Measurements from ENCODE around the gene NUDT3. TPM values are rescaled to one million over a fixed set of nuclear protein-coding genes. Genes with fewer than 3 reads are reported as not detected.

NUDT3 gene
- total and polyA plus RNA-seq, 4 experiments from 2014 or later: 7.0 to 25.9 (median 18.0) TPM

GRCh38 chr6:34352305-34352937 lies 40.0 kb downstream of the NUDT3 start:
- Mint-ChIP-seq H3K9me3 (no peaks in the 10 kb centered on the region), H3K36me3 (no peaks in the 10 kb centered on the region), H3K4me3 (no peak overlapping the region), H3K27me3 (no peaks in the 10 kb centered on the region), H3K27ac (no peak overlapping the region), H3K4me1 (peaks cover 3 to 18% (median 12%) of the 10 kb centered on the region in 4 donors)
- H3K36me3 ChIP-seq (ENCODE audit: insufficient read depth, low read length): no peaks in the 10 kb centered on the region
- ChIA-PET CTCF (ENCODE audit: partially characterized antibody) (no interaction called here), POLR2A (ENCODE audit: partially characterized antibody) (no interaction called here)
- no peak for DNase-seq
- no peak overlapping the region for H3K4me3 ChIP-seq (ENCODE audit: low read length in 2 of 2)
- H3K4me1 ChIP-seq (ENCODE audit: insufficient read depth, low read length): peaks cover 5% of the 10 kb centered on the region
- H3K27ac ChIP-seq (ENCODE audit: low read depth, low read length): no peak overlapping the region
- intact Hi-C loops (cut with micrococcal nuclease): no loop called here
- no peaks in the 10 kb centered on the region for H3K27me3 ChIP-seq (ENCODE audit: insufficient read depth, low read length)
- no peaks in the 10 kb centered on the region for H3K9me3 ChIP-seq (ENCODE audit: control insufficient read depth in 1 of 2, low read length in 2 of 2)

GRCh38 chr6:34350934-34351217 lies 41.6 kb downstream of the NUDT3 start:
- ChIA-PET CTCF (ENCODE audit: partially characterized antibody) (no interaction called here), POLR2A (ENCODE audit: partially characterized antibody) (no interaction called here)
- H3K27me3 Mint-ChIP-seq: no peaks in the 10 kb centered on the region
- Histone ChIP-seq H3K4me3 (ENCODE audit: low read length in 2 of 2) (no peak overlapping the region), H3K9me3 (ENCODE audit: control insufficient read depth in 1 of 2, low read length in 2 of 2) (no peaks in the 10 kb centered on the region), H3K36me3 (ENCODE audit: insufficient read depth, low read length) (no peaks in the 10 kb centered on the region), H3K27me3 (ENCODE audit: insufficient read depth, low read length) (no peaks in the 10 kb centered on the region), H3K27ac (ENCODE audit: low read depth, low read length) (no peak overlapping the region), H3K4me1 (ENCODE audit: insufficient read depth, low read length) (peaks cover 5% of the 10 kb centered on the region)
- no peak overlapping the region for H3K4me3 Mint-ChIP-seq
- H3K27ac Mint-ChIP-seq: no peak overlapping the region
- no peaks in the 10 kb centered on the region for H3K36me3 Mint-ChIP-seq
- no peak for DNase-seq
- intact Hi-C loops (cut with micrococcal nuclease): no loop called here
- H3K4me1 Mint-ChIP-seq: peaks cover 12 to 22% (median 15%) of the 10 kb centered on the region in 4 donors
- H3K9me3 Mint-ChIP-seq: no peaks in the 10 kb centered on the region

- no peak overlapping the region for H3K4me3 Mint-ChIP-seq
- no peaks in the 10 kb centered on the region for H3K36me3 Mint-ChIP-seq
- ChIA-PET POLR2A (ENCODE audit: partially characterized antibody) (no interaction called here), CTCF (ENCODE audit: partially characterized antibody) (no interaction called here)
- Histone ChIP-seq H3K4me1 (ENCODE audit: insufficient read depth, low read length) (peaks cover 5% of the 10 kb centered on the region), H3K27me3 (ENCODE audit: insufficient read depth, low read length) (no peaks in the 10 kb centered on the region), H3K27ac (ENCODE audit: low read depth, low read length) (no peak overlapping the region), H3K4me3 (ENCODE audit: low read length in 2 of 2) (no peak overlapping the region), H3K9me3 (ENCODE audit: control insufficient read depth in 1 of 2, low read length in 2 of 2) (no peaks in the 10 kb centered on the region), H3K36me3 (ENCODE audit: insufficient read depth, low read length) (no peaks in the 10 kb centered on the region)
- intact Hi-C loops (cut with micrococcal nuclease): no loop called here
- no peaks in the 10 kb centered on the region for H3K9me3 Mint-ChIP-seq
- no peaks in the 10 kb centered on the region for H3K27me3 Mint-ChIP-seq
- H3K27ac Mint-ChIP-seq: no peak overlapping the region
- DNase-seq: no peak
- peaks cover 12 to 22% (median 15%) of the 10 kb centered on the region in 4 donors for H3K4me1 Mint-ChIP-seq
These were observed 42.1 kb downstream of the NUDT3 start for GRCh38 chr6:34350137-34350933.

- Histone ChIP-seq H3K27ac (ENCODE audit: low read depth, low read length) (no peak overlapping the region), H3K4me1 (ENCODE audit: insufficient read depth, low read length) (peaks cover 5% of the 10 kb centered on the region), H3K36me3 (ENCODE audit: insufficient read depth, low read length) (no peaks in the 10 kb centered on the region), H3K27me3 (ENCODE audit: insufficient read depth, low read length) (no peaks in the 10 kb centered on the region), H3K4me3 (ENCODE audit: low read length in 2 of 2) (no peak overlapping the region), H3K9me3 (ENCODE audit: control insufficient read depth in 1 of 2, low read length in 2 of 2) (no peaks in the 10 kb centered on the region)
- H3K27me3 Mint-ChIP-seq: no peaks in the 10 kb centered on the region
- ChIA-PET POLR2A (ENCODE audit: partially characterized antibody) (no interaction called here), CTCF (ENCODE audit: partially characterized antibody) (no interaction called here)
- H3K4me3 Mint-ChIP-seq: no peak overlapping the region
- intact Hi-C loops (cut with micrococcal nuclease): no loop called here
- H3K36me3 Mint-ChIP-seq: peaks cover 0 to 2% of the 10 kb centered on the region in 2 donors
- DNase-seq: no peak
- H3K27ac Mint-ChIP-seq: peak overlapping the region in 1 of 7 donors; percentile 34
- H3K4me1 Mint-ChIP-seq: peaks cover 15 to 26% (median 17%) of the 10 kb centered on the region in 4 donors
- no peaks in the 10 kb centered on the region for H3K9me3 Mint-ChIP-seq
These were observed 43.3 kb downstream of the NUDT3 start for GRCh38 chr6:34349211-34349610.

GRCh38 chr6:34347303-34347702 lies 45.2 kb downstream of the NUDT3 start:
- H3K4me1 ChIP-seq (ENCODE audit: insufficient read depth, low read length): peaks cover 2% of the 10 kb centered on the region
- no peak overlapping the region for H3K4me3 Mint-ChIP-seq
- no peaks in the 10 kb centered on the region for H3K36me3 ChIP-seq (ENCODE audit: insufficient read depth, low read length)
- ChIA-PET CTCF (ENCODE audit: partially characterized antibody) (interaction anchor here (1.3 kb wide), 1 partner anchor 9 kb away, joined by 3 read pairs; no protein-coding TSS in a partner anchor), POLR2A (ENCODE audit: partially characterized antibody) (no interaction called here)
- H3K36me3 Mint-ChIP-seq: peaks cover 4 to 9% of the 10 kb centered on the region in 2 donors
- peak overlapping the region in 1 of 7 donors; percentile 12 for H3K27ac Mint-ChIP-seq
- H3K27ac ChIP-seq (ENCODE audit: low read depth, low read length): no peak overlapping the region
- H3K27me3 ChIP-seq (ENCODE audit: insufficient read depth, low read length): no peaks in the 10 kb centered on the region
- H3K4me3 ChIP-seq (ENCODE audit: low read length in 2 of 2): no peak overlapping the region
- no peak for DNase-seq
- no peaks in the 10 kb centered on the region for H3K9me3 Mint-ChIP-seq
- no peaks in the 10 kb centered on the region for H3K9me3 ChIP-seq (ENCODE audit: control insufficient read depth in 1 of 2, low read length in 2 of 2)
- intact Hi-C loops (cut with micrococcal nuclease): no loop called here
- no peaks in the 10 kb centered on the region for H3K27me3 Mint-ChIP-seq
- H3K4me1 Mint-ChIP-seq: peaks cover 19 to 31% (median 23%) of the 10 kb centered on the region in 4 donors

- H3K4me1 ChIP-seq (ENCODE audit: insufficient read depth, low read length): no peaks in the 10 kb centered on the region
- Mint-ChIP-seq H3K36me3 (peaks cover 9 to 14% of the 10 kb centered on the region in 2 donors), H3K9me3 (no peaks in the 10 kb centered on the region), H3K4me1 (peaks cover 19 to 31% (median 24%) of the 10 kb centered on the region in 4 donors), H3K4me3 (no peak overlapping the region), H3K27ac (peak overlapping the region in 1 of 7 donors; percentile 31), H3K27me3 (no peaks in the 10 kb centered on the region)
- no peaks in the 10 kb centered on the region for H3K36me3 ChIP-seq (ENCODE audit: insufficient read depth, low read length)
- intact Hi-C loops (cut with micrococcal nuclease): no loop called here
- POLR2A ChIA-PET (ENCODE audit: partially characterized antibody): interaction anchor here (0.6 kb wide), 1 partner anchor 178 kb away, joined by 3 read pairs; no protein-coding TSS in a partner anchor
- no peak for DNase-seq
- CTCF ChIA-PET (ENCODE audit: partially characterized antibody): interaction anchor here (1.3 kb wide), 1 partner anchor 10 kb away, joined by 3 read pairs; no protein-coding TSS in a partner anchor
- H3K27me3 ChIP-seq (ENCODE audit: insufficient read depth, low read length): no peaks in the 10 kb centered on the region
- no peak overlapping the region for H3K27ac ChIP-seq (ENCODE audit: low read depth, low read length)
- H3K9me3 ChIP-seq (ENCODE audit: control insufficient read depth in 1 of 2, low read length in 2 of 2): no peaks in the 10 kb centered on the region
- no peak overlapping the region for H3K4me3 ChIP-seq (ENCODE audit: low read length in 2 of 2)
These were observed 46.0 kb downstream of the NUDT3 start for GRCh38 chr6:34346175-34347119.

- CTCF ChIA-PET (ENCODE audit: partially characterized antibody): no interaction called here
- Mint-ChIP-seq H3K27ac (no peak overlapping the region), H3K27me3 (no peaks in the 10 kb centered on the region), H3K9me3 (no peaks in the 10 kb centered on the region), H3K36me3 (peaks cover 23 to 28% of the 10 kb centered on the region in 2 donors), H3K4me3 (no peak overlapping the region), H3K4me1 (peaks cover 18 to 29% (median 24%) of the 10 kb centered on the region in 4 donors)
- H3K27ac ChIP-seq (ENCODE audit: low read depth, low read length): no peak overlapping the region
- H3K36me3 ChIP-seq (ENCODE audit: insufficient read depth, low read length): peaks cover 6% of the 10 kb centered on the region
- no peak for DNase-seq
- H3K27me3 ChIP-seq (ENCODE audit: insufficient read depth, low read length): no peaks in the 10 kb centered on the region
- intact Hi-C loops (cut with micrococcal nuclease): no loop called here
- no peaks in the 10 kb centered on the region for H3K9me3 ChIP-seq (ENCODE audit: control insufficient read depth in 1 of 2, low read length in 2 of 2)
- H3K4me1 ChIP-seq (ENCODE audit: insufficient read depth, low read length): peaks cover 1% of the 10 kb centered on the region
- POLR2A ChIA-PET (ENCODE audit: partially characterized antibody): no interaction called here
- no peak overlapping the region for H3K4me3 ChIP-seq (ENCODE audit: low read length in 2 of 2)
These were observed 48.7 kb downstream of the NUDT3 start for GRCh38 chr6:34343806-34344205.
